Hepatocyte (in vitro differentiated cells): ENCODE data around the gene NEUROD6.

Source experiments
- EZH2 ChIP-seq: fragments of 200-600 bp; sonication (generic); IDR thresholded peaks from 2 replicates; pipeline ENCODE4 v1.6.1; 2016; ENCODE audit warnings: antibody characterized with exemption, mild to moderate bottlenecking, borderline replicate concordance
- EZH2phosphoT487 ChIP-seq: fragments of 200-600 bp; sonication (generic); IDR thresholded peaks from one replicate; pipeline ENCODE4 v1.6.1; 2018; ENCODE audit warnings: antibody characterized with exemption, mild to moderate bottlenecking, low read depth, moderate library complexity; ENCODE audit not compliant: unreplicated experiment, severe bottlenecking
- TF ChIP-seq, protein P1 (sequence below): fragments of 200-600 bp; sonication (generic); IDR thresholded peaks from 2 replicates; pipeline ENCODE4 v1.5.1; 2016; ENCODE audit warnings: antibody characterized with exemption, mild to moderate bottlenecking; ENCODE audit not compliant: poor library complexity

- TF ChIP-seq, protein P1, sequence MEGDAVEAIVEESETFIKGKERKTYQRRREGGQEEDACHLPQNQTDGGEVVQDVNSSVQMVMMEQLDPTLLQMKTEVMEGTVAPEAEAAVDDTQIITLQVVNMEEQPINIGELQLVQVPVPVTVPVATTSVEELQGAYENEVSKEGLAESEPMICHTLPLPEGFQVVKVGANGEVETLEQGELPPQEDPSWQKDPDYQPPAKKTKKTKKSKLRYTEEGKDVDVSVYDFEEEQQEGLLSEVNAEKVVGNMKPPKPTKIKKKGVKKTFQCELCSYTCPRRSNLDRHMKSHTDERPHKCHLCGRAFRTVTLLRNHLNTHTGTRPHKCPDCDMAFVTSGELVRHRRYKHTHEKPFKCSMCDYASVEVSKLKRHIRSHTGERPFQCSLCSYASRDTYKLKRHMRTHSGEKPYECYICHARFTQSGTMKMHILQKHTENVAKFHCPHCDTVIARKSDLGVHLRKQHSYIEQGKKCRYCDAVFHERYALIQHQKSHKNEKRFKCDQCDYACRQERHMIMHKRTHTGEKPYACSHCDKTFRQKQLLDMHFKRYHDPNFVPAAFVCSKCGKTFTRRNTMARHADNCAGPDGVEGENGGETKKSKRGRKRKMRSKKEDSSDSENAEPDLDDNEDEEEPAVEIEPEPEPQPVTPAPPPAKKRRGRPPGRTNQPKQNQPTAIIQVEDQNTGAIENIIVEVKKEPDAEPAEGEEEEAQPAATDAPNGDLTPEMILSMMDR: no peak
- TF ChIP-seq EZH2 (no peak), EZH2phosphoT487 (no peak)
Measured at GRCh38 chr7:31340051-31340450, 475 bp downstream of the NEUROD6 start.
